ENCODE results near the gene TMEM61.
A peak's percentile ranks its signal among the peaks of the same experiment; 100 is the strongest.

The TMEM61 gene

DNA sequence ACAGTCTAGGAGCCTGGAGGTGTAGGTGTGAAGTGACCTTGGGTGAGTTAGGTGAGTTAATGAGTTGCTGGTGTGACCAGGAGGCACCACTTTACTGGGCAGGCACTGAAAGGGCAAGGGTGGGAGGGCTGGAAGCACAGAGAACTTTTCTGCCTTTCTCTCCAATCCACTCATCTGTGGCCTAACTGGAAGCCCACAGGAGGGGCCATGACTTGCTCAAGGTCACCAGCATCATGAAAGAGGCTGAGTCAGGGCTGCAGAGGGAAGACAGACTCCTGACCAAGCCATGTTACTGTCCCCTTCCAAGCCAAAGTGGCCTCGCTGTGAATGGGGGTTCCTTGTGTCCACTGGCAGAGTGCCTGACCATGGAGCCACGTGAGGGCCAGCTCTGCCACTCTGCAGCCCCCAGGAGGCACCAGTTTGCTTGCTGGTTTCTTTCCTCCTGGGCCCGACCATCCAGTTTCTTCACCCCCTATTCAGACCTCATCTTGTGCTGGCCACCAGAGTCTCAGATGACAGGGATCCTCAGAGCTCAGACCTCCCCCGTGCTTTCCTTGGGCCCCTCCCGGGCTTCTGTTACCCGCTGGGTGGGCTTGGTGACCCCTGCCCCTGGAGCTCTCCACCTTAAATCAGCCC, 14.0 kb downstream of the TMEM61 start:
- Histone ChIP-seq H3K9ac (no peak overlapping the region), H3K27me3 (ENCODE audit: insufficient read depth, low read depth) (no peaks in the 10 kb centered on the region), H3K4me1 (ENCODE audit: low read depth, poor library complexity, severe bottlenecking) (no peaks in the 10 kb centered on the region), H3K27ac (no peak overlapping the region), H4K20me1 (ENCODE audit: insufficient read depth) (no peaks in the 10 kb centered on the region), H3K4me3 (IDR thresholded peaks at IDR 0.05; ENCODE audit: insufficient read depth, low read depth, low read length) (no peak overlapping the region), H3K79me2 (ENCODE audit: insufficient read depth, low read depth) (no peaks in the 10 kb centered on the region), H3K36me3 (ENCODE audit: insufficient read depth) (no peaks in the 10 kb centered on the region), H3K4me2 (no peak overlapping the region), H2AFZ (ENCODE audit: low read depth) (no peak overlapping the region)
- TF ChIP-seq CTCF (conservative IDR thresholded peaks at IDR 0.05; ENCODE audit: low read depth, low read length): no peak

- no peaks in the 10 kb centered on the region for H3K79me2 ChIP-seq (ENCODE audit: insufficient read depth, low read depth)
- no peak overlapping the region for H3K4me2 ChIP-seq
- H3K4me1 ChIP-seq (ENCODE audit: low read depth, poor library complexity, severe bottlenecking): no peaks in the 10 kb centered on the region
- no peak overlapping the region for H3K27ac ChIP-seq
- no peak overlapping the region for H3K9ac ChIP-seq
- no peak overlapping the region for H2AFZ ChIP-seq (ENCODE audit: low read depth)
- H3K27me3 ChIP-seq (ENCODE audit: insufficient read depth, low read depth): no peaks in the 10 kb centered on the region
- H3K36me3 ChIP-seq (ENCODE audit: insufficient read depth): no peaks in the 10 kb centered on the region
- TF ChIP-seq CTCF (conservative IDR thresholded peaks at IDR 0.05; ENCODE audit: low read depth, low read length): no peak
- H4K20me1 ChIP-seq (ENCODE audit: insufficient read depth): no peaks in the 10 kb centered on the region
- no peak overlapping the region for H3K4me3 ChIP-seq (IDR thresholded peaks at IDR 0.05; ENCODE audit: insufficient read depth, low read depth, low read length)
Observed at GRCh38 chr1:54995013-54995760, 14.8 kb downstream of the TMEM61 start.

- Histone ChIP-seq H3K4me2 (no peak overlapping the region), H3K4me1 (ENCODE audit: low read depth, poor library complexity, severe bottlenecking) (no peaks in the 10 kb centered on the region), H3K27me3 (ENCODE audit: insufficient read depth, low read depth) (no peaks in the 10 kb centered on the region), H3K36me3 (ENCODE audit: insufficient read depth) (no peaks in the 10 kb centered on the region), H3K27ac (no peak overlapping the region), H2AFZ (ENCODE audit: low read depth) (peak overlapping the region; percentile 22; the same call in 1 of the 2 replicates), H3K9ac (no peak overlapping the region), H3K4me3 (IDR thresholded peaks at IDR 0.05; ENCODE audit: insufficient read depth, low read depth, low read length) (no peak overlapping the region), H4K20me1 (ENCODE audit: insufficient read depth) (no peaks in the 10 kb centered on the region), H3K79me2 (ENCODE audit: insufficient read depth, low read depth) (no peaks in the 10 kb centered on the region)
- TF ChIP-seq CTCF (conservative IDR thresholded peaks at IDR 0.05; ENCODE audit: low read depth, low read length): no peak
Observed at GRCh38 chr1:54995835-54996234, 15.4 kb downstream of the TMEM61 start.

- Histone ChIP-seq H3K4me3 (IDR thresholded peaks at IDR 0.05; ENCODE audit: insufficient read depth, low read depth, low read length) (no peak overlapping the region), H3K4me2 (0 out of 2 replicates have a peak overlapping the region, but pooled peaks have one; percentile 17), H2AFZ (ENCODE audit: low read depth) (peak overlapping the region; percentile 22; the same call in 1 of the 2 replicates)
Observed at GRCh38 chr1:54996359-54996868, 16.0 kb downstream of the TMEM61 start.

More at GRCh38 chr1:54996359-54996868, 16.0 kb downstream of the TMEM61 start:
- no peaks in the 10 kb centered on the region for H3K79me2 ChIP-seq (ENCODE audit: insufficient read depth, low read depth)
- TF ChIP-seq CTCF (conservative IDR thresholded peaks at IDR 0.05; ENCODE audit: low read depth, low read length): peak; percentile 77
- H3K36me3 ChIP-seq (ENCODE audit: insufficient read depth): no peaks in the 10 kb centered on the region
- no peak overlapping the region for H3K9ac ChIP-seq
- H3K27ac ChIP-seq: no peak overlapping the region
- no peaks in the 10 kb centered on the region for H3K4me1 ChIP-seq (ENCODE audit: low read depth, poor library complexity, severe bottlenecking)
- H3K27me3 ChIP-seq (ENCODE audit: insufficient read depth, low read depth): no peaks in the 10 kb centered on the region
- H4K20me1 ChIP-seq (ENCODE audit: insufficient read depth): no peaks in the 10 kb centered on the region
